ENCODE measurements around the gene PCDHGA12.
"Not testable (repeated sequence)": the region's sequence is repeated elsewhere in the genome, so short reads cannot be mapped to it uniquely, and the experiment has no call there.

DNA sequence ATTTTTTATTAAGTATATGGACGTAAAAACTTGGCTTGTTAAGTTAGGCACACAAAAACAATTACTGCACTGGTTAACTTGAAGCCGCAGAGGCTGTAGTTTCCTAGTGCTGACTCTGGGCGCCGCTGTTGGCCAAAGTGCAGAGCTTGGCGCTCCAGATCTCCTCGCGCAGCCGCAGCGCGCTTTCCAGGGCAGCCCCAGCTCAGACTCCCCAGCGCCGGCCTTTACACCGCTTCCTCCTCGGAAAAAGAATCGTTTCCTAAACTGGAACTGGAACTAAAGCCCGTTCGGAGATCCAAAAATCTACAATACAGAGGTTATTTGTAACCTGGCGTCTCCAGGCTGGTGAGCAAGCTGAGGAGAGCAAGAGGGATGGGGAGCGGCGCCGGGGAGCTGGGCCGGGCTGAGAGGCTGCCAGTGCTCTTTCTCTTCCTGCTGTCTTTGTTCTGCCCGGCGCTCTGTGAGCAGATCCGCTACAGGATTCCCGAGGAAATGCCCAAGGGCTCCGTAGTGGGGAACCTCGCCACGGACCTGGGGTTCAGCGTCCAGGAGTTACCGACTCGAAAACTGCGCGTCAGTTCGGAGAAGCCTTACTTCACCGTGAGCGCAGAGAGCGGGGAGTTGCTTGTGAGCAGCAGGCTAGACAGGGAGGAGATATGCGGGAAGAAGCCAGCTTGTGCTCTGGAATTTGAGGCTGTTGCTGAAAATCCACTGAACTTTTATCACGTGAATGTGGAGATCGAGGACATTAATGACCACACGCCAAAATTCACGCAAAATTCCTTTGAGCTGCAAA lies 32.4 kb upstream of the PCDHGA12 start, which contains the start of gene PCDHGB5:
- TF ChIP-seq, protein P1, sequence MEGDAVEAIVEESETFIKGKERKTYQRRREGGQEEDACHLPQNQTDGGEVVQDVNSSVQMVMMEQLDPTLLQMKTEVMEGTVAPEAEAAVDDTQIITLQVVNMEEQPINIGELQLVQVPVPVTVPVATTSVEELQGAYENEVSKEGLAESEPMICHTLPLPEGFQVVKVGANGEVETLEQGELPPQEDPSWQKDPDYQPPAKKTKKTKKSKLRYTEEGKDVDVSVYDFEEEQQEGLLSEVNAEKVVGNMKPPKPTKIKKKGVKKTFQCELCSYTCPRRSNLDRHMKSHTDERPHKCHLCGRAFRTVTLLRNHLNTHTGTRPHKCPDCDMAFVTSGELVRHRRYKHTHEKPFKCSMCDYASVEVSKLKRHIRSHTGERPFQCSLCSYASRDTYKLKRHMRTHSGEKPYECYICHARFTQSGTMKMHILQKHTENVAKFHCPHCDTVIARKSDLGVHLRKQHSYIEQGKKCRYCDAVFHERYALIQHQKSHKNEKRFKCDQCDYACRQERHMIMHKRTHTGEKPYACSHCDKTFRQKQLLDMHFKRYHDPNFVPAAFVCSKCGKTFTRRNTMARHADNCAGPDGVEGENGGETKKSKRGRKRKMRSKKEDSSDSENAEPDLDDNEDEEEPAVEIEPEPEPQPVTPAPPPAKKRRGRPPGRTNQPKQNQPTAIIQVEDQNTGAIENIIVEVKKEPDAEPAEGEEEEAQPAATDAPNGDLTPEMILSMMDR (conservative IDR thresholded peaks at IDR 0.05), result peak; percentile 82
- not testable (repeated sequence) for TF ChIP-seq ZFX (IDR thresholded peaks at IDR 0.05)
